Activated naive CD8-positive, alpha-beta T cell treated with anti-CD3 and anti-CD28 coated beads, Interleukin-2, amount 50 U/mL, for 16 hours (primary cell): ENCODE measurements around the gene MYOM1.

ENCODE experiments used
- DNase-seq: peaks from one replicate; pipeline ENCODE4 v3.0.0-alpha.2; 2020; ENCODE audit warnings: low read depth, low spot score

Gene MYOM1

DNA sequence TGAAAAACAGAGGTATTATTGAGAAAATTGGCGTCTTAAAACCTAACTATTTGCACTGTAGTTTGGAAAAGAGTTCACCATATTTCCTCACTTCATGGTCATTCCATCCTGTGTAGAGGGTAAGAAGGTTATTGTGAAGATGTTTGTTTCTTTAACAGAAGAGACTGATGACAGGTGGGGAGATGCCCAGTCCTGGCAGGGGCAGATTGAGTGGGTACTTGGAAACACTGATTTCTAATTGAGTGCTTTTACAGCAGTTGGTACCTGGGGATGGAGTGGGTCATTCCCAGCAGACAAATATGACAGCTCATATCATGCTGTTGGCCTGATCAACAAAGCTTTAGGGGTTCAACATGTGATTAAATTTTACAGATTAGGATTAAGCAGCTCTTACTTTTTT is 67.5 kb downstream of the MYOM1 start:
- DNase-seq, result no peak

DNA sequence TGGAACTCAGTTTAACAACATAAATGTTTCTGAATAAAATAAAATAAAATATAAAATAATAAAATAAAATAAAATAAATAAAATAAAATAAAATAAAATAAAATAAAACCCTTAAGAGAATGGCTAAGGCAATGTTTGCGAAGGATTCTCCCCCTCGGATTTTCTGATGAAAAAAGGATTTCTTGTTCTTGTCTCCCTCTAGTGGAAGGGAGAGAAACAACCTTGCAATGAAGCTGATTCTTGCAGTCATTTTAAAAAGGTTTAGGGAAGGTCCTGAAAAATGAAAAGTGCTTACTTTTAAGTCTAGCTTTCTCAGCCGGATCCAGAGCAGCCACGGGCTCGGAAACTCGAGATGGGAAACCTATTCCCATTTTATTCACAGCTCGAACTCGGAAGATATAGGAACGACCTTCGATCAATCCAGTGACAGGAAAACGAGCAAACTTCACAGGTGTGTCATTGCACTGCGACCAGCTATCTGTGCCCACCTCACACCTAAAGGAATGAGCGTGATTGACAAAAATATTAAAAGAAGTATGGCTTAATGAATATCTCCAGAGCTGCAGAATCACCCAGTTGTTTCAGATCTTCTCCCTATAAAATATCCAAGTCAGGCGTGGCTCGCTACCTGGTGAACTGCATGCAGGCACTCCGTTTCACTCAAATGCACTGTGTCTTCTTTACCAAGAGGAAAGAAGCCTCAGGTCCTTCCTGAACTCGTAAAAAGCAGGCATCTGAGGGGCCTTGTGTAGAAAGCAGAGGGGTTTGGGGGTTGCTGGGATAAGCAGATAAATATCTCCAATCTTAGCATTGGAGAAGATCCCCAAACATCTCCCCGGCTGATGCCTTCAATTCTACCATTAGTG is 68.1 kb downstream of the MYOM1 start:
- no peak for DNase-seq

DNA sequence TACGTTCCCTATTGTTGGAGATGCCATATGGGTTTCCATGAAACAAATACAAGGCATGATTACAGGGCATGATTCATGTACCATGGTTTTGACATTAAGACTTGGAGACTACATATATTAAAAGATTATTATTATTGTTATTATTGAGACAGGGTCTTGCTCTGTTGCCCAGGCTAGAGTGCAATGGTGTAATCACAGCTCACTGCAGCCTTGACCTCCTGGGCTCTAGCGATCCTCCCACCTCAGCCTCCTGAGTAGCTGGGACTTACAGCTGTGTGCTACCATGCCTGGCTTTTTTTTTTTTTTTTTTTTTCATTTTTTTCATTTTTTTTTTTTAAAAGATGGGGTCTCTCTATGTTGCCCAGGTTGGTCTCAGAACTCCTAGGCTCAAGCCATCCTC is 69.1 kb downstream of the MYOM1 start:
- DNase-seq, result no peak

DNA sequence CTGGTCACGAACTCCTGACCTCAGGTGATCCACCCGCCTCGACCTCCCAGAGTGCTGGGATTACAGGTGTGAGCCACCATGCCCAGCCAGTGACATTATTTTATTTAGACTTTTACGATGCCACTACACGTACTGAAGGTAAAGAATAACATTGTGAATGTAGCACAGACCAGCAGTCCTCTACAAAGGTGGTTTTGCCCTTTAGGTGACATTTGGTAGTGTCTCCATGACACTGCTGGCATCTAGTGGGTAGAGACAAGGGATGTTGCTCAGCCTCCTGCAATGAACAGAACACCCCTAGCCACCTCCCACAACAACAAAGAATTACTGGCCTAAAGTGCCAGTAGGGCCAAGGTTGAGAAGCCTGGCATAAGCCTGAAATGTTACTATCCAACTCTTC is 69.5 kb downstream of the MYOM1 start:
- no peak for DNase-seq

DNA sequence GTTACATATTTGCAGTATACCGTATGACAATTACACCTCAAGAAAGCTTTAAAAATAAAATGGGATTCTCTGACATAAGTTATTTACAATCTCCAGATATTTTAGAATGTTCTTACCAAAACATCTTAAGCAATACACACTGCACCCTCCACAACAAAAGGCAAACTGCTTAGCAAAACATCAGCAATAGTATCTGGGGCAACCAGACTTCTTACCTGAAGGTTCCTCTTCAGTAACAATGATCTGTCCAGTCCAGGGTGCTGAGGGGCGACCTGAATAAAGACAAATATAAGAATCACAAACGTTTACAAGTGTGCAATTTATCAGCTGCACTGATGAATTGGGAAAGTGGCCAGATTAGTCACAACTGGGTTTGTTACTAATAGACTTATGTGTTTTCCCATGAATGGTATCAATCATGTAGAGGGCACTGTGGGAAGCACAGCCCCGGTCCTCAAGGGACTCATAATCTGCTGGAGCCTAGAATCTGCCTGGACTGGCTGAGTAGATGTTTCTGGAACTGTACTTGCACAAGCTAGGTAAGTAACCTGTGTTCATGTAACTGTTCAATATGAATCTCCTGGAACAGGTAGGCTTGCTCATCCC is 70.7 kb downstream of the MYOM1 start:
- DNase-seq, result no peak

DNA sequence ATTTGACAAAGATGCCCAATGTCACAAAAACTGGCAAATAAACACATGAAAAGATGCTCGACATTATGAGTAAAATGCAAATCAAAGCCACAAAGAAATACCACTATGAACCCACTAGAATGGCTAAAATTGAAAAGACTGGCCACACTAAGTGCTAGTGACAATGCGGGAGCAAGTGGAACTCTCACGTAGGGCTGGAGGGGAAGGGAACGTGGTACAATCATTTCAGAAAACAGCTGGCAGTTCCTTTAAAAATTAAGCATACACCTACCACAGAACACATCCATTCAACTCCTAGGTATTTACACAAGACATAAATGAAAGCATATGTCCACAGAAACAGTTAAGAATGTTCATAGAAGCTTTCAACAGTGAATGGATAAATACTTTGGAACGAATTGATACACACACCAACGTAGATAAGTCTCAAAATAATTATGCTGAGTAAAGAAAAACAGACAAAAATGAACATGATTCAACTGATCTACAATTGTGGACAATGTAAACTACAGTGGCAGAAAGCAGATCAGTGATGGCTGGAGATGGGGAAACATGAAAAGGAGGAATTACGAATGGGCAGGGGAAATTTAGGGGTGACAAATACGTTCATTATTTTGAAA is 71.7 kb downstream of the MYOM1 start:
- no peak for DNase-seq

DNA sequence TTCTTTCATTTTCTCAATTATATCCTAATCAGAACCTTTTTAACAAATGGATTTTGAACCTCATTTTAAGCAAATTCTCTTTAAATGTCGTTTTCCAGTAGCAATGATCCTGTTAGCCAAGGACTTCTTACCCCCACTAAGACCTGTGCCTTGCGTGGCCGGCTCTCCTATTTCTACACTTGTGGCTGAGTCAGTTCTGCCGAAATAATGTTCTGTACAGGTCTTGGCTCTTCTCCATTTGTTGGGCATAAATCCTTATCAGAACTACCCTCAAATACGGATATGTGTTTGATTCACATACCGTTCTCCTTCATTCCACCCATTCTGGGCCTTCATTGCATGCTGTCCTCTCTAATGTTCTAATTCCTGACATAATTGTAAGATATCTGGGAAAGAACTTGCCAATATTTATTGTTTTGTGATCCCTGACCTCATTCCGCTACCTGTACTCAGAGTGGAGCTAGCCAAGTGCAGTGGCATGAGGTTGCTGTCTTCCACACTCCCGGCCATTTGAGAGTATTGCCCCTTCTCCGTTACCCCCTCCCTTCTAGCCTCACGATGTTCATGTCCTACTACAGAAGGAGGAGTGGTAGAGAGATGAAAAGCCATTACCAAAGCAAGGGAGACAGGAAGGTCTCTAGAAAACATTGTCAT is 78.7 kb downstream of the MYOM1 start:
- no peak for DNase-seq

DNA sequence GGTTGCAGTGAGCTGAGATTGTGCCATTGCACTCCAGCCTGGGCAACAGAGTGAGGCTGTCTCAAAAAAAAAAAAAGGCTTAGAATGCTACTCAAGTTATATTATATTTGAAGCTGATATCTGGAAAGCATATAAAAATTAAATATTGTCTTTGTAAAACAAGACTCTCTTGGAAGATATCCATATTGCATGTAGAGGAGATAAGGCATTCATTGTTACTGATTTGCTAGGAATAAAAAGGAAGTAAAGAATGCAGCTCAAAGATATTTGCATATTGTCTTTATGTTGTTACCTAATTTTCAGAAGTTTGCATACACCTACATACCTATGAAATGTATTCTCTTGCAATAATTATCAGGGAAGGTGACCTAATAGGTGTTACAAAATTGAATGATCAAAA is 79.4 kb downstream of the MYOM1 start:
- no peak for DNase-seq

DNA sequence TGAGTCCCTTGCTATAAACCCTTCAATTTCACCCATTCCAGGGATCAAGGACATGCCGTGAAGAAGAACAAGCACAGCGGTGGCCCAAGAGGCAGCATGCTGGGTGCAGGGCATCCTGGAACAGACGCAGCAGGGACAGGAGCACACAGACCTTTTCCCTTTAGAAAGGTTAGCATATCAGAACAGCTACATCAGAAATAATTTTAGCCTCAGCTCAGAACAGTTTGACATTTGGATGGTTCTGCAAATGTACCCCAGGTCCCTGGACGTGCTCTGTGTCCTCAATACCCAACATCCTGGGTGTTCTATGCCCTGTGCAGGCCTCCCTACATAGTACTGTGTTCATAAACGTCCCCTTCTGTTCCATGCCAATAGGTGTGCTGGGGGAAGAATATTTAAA is 80.4 kb downstream of the MYOM1 start:
- no peak for DNase-seq

DNA sequence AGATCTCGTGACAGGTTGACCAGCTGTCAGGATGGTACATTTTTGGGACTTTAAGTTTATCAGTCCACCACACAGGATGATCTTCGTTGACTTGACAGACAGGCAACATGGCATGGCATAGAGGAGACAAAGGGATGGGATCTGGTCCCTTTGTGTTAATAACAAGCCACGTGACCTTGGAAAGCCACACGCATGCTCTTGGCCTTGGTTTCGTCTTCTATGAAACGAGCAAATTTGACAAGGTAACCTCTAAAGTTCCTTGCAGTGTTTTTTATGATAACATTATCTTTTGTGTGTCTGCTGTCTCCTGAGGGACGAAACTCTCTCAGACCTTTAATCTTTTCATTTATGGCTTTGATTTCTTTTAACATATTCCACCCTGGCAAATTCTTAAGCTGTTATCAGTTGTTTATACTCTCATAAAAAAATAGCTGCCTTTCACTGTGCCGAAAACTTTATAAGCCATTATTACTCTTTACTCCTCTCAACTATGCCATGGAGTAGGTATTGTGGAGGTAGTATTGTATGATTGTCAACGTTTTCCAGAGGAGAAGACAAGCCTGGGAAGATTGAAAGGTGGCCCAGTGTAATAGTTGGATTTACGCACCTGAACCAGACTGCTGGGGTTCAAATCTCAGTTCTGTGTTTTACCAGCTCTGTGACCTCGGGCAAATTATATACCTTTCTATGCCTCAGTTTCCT is 81.3 kb downstream of the MYOM1 start:
- no peak for DNase-seq

DNA sequence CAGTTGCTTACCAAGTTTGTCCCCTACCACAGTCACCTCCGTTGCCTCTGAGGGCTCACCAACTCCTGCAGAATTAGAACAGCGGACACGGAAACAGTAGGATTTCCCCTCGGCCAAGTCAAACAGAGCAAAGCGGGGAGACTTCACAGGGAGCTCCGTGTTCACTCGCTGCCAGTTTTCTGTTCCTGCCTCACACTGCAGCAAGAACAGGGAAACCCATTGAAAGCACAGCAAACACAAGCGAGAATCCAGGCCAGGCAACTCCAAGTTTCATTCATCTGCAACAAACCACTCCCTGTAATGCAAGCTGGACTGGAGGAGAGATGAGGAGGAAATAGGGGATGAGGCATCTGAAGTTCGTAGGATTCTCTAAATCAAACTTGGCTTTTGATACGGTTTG is 84.2 kb downstream of the MYOM1 start:
- DNase-seq, result no peak

DNA sequence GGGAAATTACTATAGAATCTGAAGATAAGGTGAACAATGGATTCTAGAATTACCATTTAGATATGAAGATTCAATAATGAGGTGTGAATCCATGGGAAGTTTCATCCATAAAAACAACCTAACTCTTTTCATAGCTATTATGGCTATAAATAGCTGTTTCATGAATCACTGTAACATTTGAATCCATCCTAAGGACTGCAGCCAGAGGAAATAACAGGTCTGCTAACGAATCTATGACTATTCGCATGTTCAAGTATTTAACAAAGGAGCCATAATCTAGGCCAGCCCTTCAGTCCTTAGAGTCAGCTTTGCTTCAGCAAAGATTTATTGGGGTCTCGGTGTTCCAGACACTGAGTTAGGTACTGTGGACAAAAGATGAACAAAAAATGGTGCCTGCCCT is 87.1 kb downstream of the MYOM1 start:
- DNase-seq, result no peak

DNA sequence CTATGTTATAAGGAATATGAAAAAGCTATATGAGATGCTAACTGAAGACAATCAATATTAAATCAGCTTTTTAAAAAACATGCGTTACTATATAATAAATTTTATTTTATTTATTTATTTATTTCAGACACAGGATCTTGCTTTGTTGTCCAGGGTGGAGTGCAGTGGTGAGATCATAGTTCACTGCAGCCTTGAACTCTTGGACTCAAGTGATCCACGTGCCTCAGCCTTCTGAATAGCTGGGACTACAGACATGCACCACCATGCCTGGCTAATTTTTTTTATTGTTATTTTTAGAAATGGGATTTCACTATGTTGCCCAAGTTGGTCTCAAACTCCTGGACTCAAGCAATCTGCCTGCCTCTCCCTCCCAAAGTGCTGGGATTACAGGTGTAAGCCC is 89.4 kb downstream of the MYOM1 start:
- DNase-seq, result no peak

DNA sequence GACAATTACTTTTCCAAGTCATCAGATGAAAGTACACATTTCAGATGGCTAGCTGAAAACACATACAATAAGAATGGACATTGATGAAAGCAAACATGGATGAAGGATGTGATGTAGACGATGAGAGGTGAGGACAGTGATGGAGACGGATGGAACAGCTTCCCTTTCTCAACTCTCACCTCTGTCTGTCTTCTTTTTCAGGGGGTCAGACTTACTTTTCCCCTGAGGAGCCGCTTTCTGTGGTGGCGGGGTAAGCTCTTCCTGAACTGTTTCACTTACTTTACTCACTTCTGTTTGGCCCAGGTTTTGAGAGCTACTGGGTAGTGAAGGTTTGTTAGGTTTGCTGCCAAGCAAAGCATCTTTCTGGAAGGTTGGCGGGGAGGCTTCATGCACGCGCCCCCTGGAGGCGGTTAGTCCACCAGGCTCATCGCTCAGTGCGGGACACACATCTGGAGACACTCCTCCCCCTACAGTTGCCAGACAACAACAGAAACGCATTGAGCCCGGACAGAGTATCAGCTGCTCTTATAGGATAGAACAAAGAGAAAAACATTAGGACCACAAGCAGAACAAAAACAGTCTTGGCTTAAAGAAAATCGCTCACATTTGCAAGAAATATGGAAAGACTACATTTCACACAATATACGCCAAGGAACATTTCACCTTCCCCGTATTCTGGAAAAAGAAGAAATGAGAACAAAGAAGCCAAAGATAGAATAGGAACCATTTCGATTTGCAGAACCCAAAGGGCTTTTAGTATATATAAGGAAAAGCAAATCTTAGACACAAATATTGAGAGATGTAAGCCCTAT is 90.5 kb downstream of the MYOM1 start:
- DNase-seq, result peak; percentile 60

DNA sequence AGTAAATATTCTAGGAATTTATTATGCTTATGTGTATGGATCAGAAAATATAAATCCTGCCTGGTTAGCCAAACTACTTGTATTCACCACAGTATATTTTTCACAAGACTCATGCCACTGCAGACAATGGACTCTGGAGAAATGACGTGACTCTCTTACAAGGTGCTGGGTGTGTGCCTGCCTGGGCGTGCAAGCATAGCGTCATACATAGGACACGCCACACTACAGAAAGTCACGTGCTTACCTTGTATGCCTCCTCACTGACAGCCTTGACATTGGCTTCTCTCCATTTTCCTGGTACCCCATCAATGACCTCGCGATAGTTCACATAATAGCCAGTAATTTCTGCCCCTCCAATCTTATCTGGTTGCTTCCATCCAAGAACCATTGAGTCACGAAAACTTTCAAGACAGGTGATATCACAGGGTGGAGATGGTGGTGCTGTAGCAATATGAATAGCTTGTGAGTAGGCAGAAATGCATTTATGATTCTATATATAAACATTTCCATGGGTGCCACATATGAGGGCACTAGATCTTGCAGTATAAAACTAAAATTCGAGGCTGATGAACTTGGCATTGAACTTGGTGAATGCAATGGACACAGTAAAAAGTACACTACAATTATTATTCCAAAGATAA is 93.2 kb downstream of the MYOM1 start:
- DNase-seq, result no peak

DNA sequence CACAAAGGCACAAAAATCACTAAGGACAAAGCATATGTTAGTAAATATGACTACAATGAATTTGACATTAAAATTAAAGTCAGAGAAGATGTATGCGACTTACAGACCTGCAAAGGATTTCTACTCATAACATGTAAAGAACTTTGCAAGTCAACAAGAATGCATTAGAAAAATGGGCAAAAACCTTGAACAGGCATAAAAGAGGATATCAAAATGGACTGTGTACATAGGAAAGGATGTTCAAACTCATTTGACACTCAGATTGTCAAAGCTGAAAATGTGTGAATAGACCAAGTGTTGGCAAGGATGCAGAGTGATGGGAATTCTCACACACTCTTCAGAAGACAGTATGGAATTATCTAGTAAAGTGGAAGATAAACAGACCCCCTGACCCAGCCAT is 94.9 kb downstream of the MYOM1 start:
- DNase-seq, result no peak

DNA sequence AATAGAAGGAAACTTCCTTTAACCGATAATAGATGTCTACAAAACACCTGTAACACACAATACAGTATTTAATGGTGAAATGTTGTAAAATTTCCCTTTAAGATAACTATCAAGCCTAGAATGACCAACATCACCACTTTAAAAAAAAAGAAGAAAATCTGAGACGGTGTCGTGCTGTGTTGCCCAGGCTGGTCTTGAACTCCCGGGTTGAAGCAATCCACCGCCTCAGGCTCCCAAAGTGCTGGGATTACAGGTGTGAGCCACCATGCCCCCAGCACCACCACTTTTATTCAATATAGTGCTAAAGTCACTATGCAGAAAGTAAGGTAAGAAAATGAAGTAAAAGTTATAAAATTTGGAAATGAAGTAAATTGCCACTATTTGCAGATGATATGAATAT is 96.9 kb downstream of the MYOM1 start:
- no peak for DNase-seq

DNA sequence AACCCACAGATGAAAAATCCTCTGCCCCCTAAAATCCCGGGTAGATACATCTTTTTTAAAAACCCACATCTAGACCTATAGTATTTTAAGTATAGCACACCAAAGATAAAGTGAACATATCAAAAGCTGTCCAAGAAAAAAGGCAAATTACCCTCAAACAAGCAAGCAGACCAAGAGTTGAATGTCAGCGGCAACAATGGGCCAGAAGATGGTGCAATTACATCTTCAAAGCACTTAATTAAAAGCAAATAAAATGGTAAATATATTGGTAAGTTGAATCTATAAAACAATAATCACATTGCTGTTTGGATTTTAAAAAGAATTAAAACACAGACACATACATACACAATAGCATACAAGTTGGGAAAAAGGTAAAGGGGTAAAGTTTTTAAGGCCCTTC is 98.5 kb downstream of the MYOM1 start:
- no peak for DNase-seq

DNA sequence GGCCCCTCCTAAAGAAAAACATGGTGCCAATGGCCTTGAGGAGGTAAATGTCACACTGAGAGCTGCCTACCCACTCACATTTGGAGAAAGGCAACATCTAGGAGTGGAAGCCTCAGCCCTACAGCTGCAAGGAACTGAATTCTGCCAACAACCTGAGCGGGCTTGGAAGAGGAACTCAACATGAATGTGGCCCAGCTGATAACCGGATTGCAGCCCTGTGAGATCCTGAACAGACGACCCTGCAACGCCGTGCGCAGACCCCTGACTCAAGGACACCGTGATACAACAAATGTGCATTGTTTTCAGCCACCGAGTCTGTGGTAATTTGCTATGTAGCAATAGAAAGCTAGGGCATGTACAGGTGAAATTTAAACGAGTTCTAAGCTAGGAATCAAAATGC is 99.4 kb downstream of the MYOM1 start:
- DNase-seq, result no peak
